NCI-H2171 (cell line): ENCODE results near the gene FBF1.

Experiments used
- DNase-seq: peaks from one replicate; lab custom pipeline; 2025; lab: John Stamatoyannopoulos, UW

The FBF1 gene

GRCh38 chr17:75950421-75950820 lies 9.6 kb upstream of the FBF1 start:
- DNase-seq = no peak

GRCh38 chr17:75945211-75945610 lies 4.4 kb upstream of the FBF1 start:
- DNase-seq = peak; percentile 84

GRCh38 chr17:75943491-75943890 lies 2.6 kb upstream of the FBF1 start:
- no peak for DNase-seq

GRCh38 chr17:75942473-75942872 lies 1.6 kb upstream of the FBF1 start:
- DNase-seq = no peak

- DNase-seq = no peak
Measured at GRCh38 chr17:75941442-75941819, 589 bp upstream of the FBF1 start.

- DNase-seq = no peak
Measured at GRCh38 chr17:75937652-75938051, 3.2 kb downstream of the FBF1 start.

GRCh38 chr17:75933808-75934207 lies 7.0 kb downstream of the FBF1 start:
- DNase-seq = no peak

- no peak for DNase-seq
Measured at GRCh38 chr17:75932852-75933251, 8.0 kb downstream of the FBF1 start.

GRCh38 chr17:75931062-75931461 lies 9.8 kb downstream of the FBF1 start:
- no peak for DNase-seq

- no peak for DNase-seq
Measured at GRCh38 chr17:75927286-75927922, 13.4 kb downstream of the FBF1 start.

- no peak for DNase-seq
Measured at GRCh38 chr17:75926456-75926855, 14.4 kb downstream of the FBF1 start.

GRCh38 chr17:75925912-75926311 lies 14.9 kb downstream of the FBF1 start:
- no peak for DNase-seq

- DNase-seq = no peak
Measured at GRCh38 chr17:75925103-75925502, 15.7 kb downstream of the FBF1 start.

- DNase-seq = no peak
Measured at GRCh38 chr17:75922963-75923874, 17.6 kb downstream of the FBF1 start.

GRCh38 chr17:75922173-75922961 lies 18.5 kb downstream of the FBF1 start:
- DNase-seq = no peak

GRCh38 chr17:75921596-75921995 lies 19.2 kb downstream of the FBF1 start:
- no peak for DNase-seq

- no peak for DNase-seq
Measured at GRCh38 chr17:75920045-75920560, 20.7 kb downstream of the FBF1 start.

GRCh38 chr17:75919611-75920010 lies 21.2 kb downstream of the FBF1 start:
- no peak for DNase-seq

GRCh38 chr17:75917917-75918445 lies 22.9 kb downstream of the FBF1 start:
- DNase-seq = no peak

- peak; percentile 39 for DNase-seq
Measured at GRCh38 chr17:75917141-75917916, 23.5 kb downstream of the FBF1 start.

- no peak for DNase-seq
Measured at GRCh38 chr17:75915268-75915667, 25.6 kb downstream of the FBF1 start.
